Retinal pigment epithelial cell (primary cell): ENCODE data around the gene PRRT1.

Source experiments
- DNase-seq: peaks from one replicate; pipeline ENCODE4 v3.0.0-alpha.2; 2010; ENCODE audit warnings: low read depth
- H3K4me3 ChIP-seq: 2 replicates; pipeline ENCODE4 v1.5.1; 2011; ENCODE audit warnings: mild to moderate bottlenecking, low read length, control low read depth, moderate library complexity
- CTCF ChIP-seq: conservative IDR thresholded peaks from 2 replicates; pipeline ENCODE4 v1.5.1; 2011; ENCODE audit warnings: low read depth, low read length, control low read depth, inconsistent platforms

The PRRT1 gene

DNA sequence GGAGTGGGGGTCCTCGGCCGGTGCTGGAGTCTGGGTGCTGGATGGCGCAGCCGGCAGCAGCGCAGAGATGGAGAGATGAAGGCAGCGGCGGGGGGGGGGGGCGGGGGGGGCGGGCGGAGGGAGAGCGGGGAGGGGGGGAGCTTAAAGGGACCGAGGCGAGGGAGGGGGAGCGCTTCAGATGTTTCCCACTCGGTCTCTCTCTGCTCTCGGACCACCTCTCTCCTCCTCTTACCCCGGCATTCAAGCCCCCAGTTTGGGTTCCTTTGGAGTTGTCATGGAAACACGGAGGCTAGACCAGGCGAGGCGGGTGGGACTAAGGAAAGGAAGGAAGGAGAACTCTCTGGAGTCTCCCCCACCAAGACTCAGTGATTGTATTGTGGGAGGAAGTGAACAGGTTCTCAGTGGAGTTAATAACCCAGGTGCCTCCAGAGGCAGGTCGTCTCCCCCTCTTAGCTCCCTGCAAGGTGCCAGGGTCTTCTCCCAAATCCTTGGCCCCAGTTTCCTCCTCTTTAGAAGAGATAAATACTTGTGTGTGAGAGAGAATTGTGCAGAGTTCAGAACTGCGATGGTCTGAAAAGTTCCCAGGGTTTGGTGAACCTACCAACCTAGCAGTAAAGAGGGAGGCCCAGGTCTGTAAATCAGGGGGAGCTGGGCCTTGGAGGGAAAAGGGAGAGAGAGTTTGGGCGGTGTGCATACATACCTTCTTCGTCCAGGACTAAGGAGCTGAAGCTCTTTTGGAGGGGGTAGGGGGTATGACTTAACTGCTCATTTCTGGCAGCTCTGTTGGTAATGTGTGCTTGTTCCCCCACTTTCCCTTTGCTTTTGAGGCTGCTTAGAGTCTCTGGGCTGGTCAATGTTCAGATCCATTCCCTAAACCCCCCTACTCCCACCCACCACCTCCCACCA is at the start of gene PRRT1:
Gene PRRT1, minus strand, starts transcription at position 77 of the 906 bp plus-strand sequence. CDS start 112 bp downstream, outside the sequence.
- H3K4me3 ChIP-seq = peak within 1 kb of the TSS; percentile 14
- no peak for TF ChIP-seq CTCF
- no peak for DNase-seq

DNA sequence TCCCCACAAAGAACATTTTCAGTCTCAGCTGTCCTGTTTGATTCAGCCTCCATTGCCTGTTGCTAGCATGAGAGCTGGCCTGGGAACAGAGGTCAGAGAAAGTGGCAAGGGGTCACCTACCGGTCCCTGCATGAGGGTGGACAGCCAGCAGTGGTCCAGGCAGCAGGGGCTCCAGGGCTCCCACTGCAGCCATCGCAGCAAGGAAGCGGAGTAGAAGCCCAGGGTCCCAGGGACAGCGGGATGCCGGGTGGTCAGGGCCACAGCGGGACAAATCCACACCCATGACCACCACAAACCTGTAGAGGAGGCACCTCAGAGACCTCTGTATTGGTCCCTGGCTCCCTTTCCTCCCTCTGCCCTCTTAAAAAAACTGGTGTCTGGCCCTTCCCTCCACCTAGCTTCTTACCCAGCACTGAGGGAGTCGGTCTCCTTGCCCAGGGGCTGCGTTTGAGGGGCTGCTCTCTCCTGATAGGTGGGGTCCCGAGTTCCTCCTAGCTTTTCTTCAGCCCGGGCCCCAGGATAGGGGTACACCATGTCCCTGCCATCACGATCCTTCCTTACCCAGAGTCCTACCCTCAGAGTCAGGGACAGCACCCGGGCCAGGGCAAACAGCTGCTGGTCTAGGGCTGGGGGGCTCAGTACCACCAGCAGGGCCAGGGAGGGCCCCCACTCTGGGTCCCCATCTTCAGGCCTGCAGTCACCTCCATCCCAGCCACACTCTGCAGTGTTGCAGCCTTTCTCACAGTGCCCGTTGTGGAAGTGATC is 49.2 kb upstream of the PRRT1 start:
- no peak overlapping the region for H3K4me3 ChIP-seq
- TF ChIP-seq CTCF = no peak
- DNase-seq = no peak

DNA sequence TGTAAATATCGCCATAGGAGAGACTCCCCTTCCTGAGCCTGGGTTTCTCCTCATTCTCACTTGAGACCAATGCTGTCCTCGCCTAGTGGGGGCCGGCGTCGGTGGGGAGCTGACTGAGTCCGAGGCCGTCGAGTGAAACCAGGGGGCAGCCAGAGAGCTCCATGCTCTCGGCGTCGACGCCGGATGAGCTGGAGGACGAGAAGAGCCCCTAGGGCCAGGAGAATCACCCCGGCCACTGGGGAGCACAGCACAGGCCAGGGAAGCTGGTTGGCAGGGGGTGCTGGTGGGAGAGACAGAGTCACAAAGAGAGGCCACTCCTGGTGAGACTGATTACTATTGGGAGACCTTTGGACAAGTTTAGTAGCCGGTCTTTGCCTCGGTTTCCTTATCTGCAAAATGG is 47.1 kb upstream of the PRRT1 start:
- no peak for DNase-seq
- no peak overlapping the region for H3K4me3 ChIP-seq
- TF ChIP-seq CTCF = no peak

- H3K4me3 ChIP-seq = no peak overlapping the region
- no peak for DNase-seq
- TF ChIP-seq CTCF = no peak
These were observed 46.6 kb upstream of the PRRT1 start for GRCh38 chr6:32198345-32198696.

DNA sequence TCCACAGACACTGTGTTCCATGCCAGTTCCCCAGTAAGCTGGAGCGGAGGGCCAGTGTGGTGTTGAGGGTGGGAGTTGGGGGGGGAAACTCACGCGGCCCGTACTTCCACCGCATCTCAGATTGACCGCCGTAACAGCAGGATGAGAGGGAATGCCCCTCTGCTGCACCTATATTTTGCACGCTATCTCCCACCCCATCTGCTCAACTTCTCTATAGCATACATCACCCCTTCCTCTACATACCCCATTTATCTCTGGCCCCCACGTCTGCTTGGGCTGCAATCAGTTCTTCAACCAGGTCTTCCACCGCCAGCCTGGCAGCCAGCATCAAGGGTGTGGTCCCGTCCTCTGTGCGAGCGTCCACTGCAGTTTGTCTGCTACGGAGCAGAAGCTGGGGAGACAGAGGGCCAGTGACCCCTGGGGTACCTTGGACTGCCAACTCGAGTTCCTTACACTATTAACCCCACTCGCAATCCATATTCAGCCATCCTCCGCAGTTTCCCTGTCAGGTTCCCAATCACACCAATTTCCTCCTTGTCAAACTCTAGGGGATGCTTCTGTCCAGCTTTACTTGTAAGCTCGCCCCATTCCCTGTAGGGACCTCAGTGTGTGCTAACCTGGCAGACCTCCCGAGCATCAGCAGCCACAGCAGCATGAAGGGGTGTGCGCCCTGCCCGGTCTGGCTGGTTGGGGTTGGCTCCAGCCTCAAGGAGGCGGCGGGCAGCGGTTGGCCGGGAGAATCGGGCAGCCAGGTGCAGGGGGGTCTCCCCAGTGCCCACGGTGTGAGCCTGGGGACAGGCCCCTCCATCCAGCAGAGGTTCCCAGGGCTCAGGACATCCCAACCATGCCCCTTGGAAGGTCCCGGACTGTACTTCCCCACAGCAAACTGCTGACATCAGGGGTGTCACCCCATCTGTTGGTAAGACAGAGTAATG is 45.2 kb upstream of the PRRT1 start:
- DNase-seq = no peak

More for the DNA sequence above, 45.2 kb upstream of the PRRT1 start:
- TF ChIP-seq CTCF = peak; percentile 8
- H3K4me3 ChIP-seq = peak overlapping the region; percentile 88
